Ovary (tissue), 10 donors: Measurements from ENCODE around the gene ZC3H7B. TPM values are rescaled to one million over a fixed set of nuclear protein-coding genes. Genes with fewer than 3 reads are reported as not detected.

Experiments used
- DNase-seq, 5 donors: peaks; one replicate each; pipeline ENCODE4 v3.0.0-alpha.2; 2019 to 2020
- H3K27ac ChIP-seq, 2 donors: fragments of 200-600 bp; one replicate each; pipeline versions ENCODE4 v1.5.1 to v1.8.0; 2019 to 2022
- H3K27me3 ChIP-seq: fragments of 200-600 bp; one replicate; pipeline ENCODE4 v1.8.0; 2022
- H3K36me3 ChIP-seq: fragments of 200-600 bp; sonication (generic); one replicate; pipeline ENCODE4 v1.5.1; 2019
- H3K4me1 ChIP-seq: one replicate; pipeline ENCODE4 v1.8.1; 2013; ENCODE audit warnings: mild to moderate bottlenecking, moderate library complexity; ENCODE audit not compliant: insufficient read depth
- H3K4me3 ChIP-seq: fragments of 200-600 bp; sonication (generic); one replicate; pipeline ENCODE4 v1.5.1; 2017
- H3K9me3 ChIP-seq, 2 donors: fragments of 200-600 bp in 1 of 2; sonication (generic) in 1 of 2; one replicate each; pipeline versions ENCODE4 v1.5.1 to v1.8.1; 2013 to 2019; ENCODE audit warnings: mild to moderate bottlenecking in 1 of 2, moderate library complexity in 1 of 2
- CTCF ChIP-seq, 3 donors: fragments of 450-650 bp in 2 of 3; fragments of 200-600 bp in 1 of 3; IDR thresholded peaks; one replicate each; pipeline versions ENCODE4 v1.5.1 to v1.8.0; 2016 to 2022; ENCODE audit warnings: antibody characterized with exemption in 3 of 3, mild to moderate bottlenecking in 1 of 3
- EP300 ChIP-seq: sonication (generic); formaldehyde crosslinking; IDR thresholded peaks from one replicate; pipeline ENCODE4 v1.6.1; 2017; ENCODE audit warnings: antibody characterized with exemption
- POLR2A ChIP-seq: fragments of 450-650 bp; IDR thresholded peaks from one replicate; pipeline ENCODE4 v1.6.1; 2017; ENCODE audit warnings: antibody characterized with exemption, mild to moderate bottlenecking, moderate library complexity
- WGBS, 3 donors: extraction: QIAGEN DNeasy Blood & Tissue Kit in 1 of 3; methylation state at CpG; one replicate each; pipeline versions ENCODE4 v1.1.5 to v1.1.7; 2013 to 2017; 5-methylcytosine and 5-hydroxymethylcytosine counted together
- intact Hi-C, 4 donors: fragments of 100-400 bp; cut with DNase I; formaldehyde crosslinking; loops; one replicate each; pipeline versions ENCODE4 v1.11.0 to v1.15.1; 2022 to 2023
- long read RNA-seq, 3 donors: library from polyadenylated mRNA in 2 of 3; unstranded in 2 of 3; transcript quantifications; one replicate each; pipeline ENCODE4 v2.0.0 and lab custom pipeline, GENCODE V29; 2021 to 2026
- polyA plus RNA-seq, 2 donors: library from polyadenylated mRNA; stranded (reverse); fragments of 200-250 nt in 1 of 2; fragments of 350-450 nt in 1 of 2; fragmentation: Illumina TruSeq in 1 of 2; extraction: RNeasy Lipid Tissue Mini Kit (QIAGEN cat#74804) in 1 of 2; gene quantifications; one replicate each; pipeline ENCODE4 v1.2.3, GENCODE V29; 2013 to 2014
- total RNA-seq, 7 donors: library from RNA; depleted of rRNA in 2 of 7; stranded (reverse); fragments of >200 nt in 2 of 7; fragmentation: NEBNext Ultra II Directional in 3 of 7; extraction: Animal tissue kit (Norgen Biotek cat#: 25700) in 3 of 7; gene quantifications; one replicate each; pipeline versions ENCODE4 v1.1.0 to v1.2.4, GENCODE V29; 2016 to 2023
- donor health status: DM: no; HTN: no; CAD: no; lungs with moderate emphysema.
- donor health status: DM: no; HTN: no; CAD: no.
- donor health status: Bipolar disorder and iron deficiency.
- donor health status: DM: yes; HTN: yes; CAD: no.
- donor health status: DM: no; HTN: no; CAD: no.
- donor health status: DM: yes; HTN: yes; CAD: no.

The ZC3H7B gene
- total RNA-seq, result 10 to 100 TPM; 27.3 to 96.5 (median 88.0) TPM
- polyA plus RNA-seq, result 10 to 100 TPM; 30.7 to 63.1 TPM
- long read RNA-seq, donor 1, full-length matches to known transcripts, result 7 of 37 reads
- long read RNA-seq, donor 1, partial matches to known transcripts, result 15 of 37 reads
- long read RNA-seq, donor 1, other reads (novel, unspliced or antisense), result 15 of 37 reads
- long read RNA-seq, donor 2, full-length matches to known transcripts, result 5 of 35 reads
- long read RNA-seq, donor 2, partial matches to known transcripts, result 30 of 35 reads
- long read RNA-seq, donor 2, other reads (novel, unspliced or antisense), result 0 of 35 reads
- long read RNA-seq, donor 3, partial matches to known transcripts, result 2 of 8 reads
- long read RNA-seq, donor 3, other reads (novel, unspliced or antisense), result 6 of 8 reads

GRCh38 chr22:41301085-41302020, at the start of gene ZC3H7B:
TSS of gene ZC3H7B (plus strand) at chr22:41301525. CDS start at chr22:41320661, 19,136 bp downstream.
- intact Hi-C loops, result loop anchor here in 1 of 4 donors (5.0 kb wide), 1 partner anchor 56 kb away; no protein-coding TSS in a partner anchor
- Histone ChIP-seq H3K36me3 (no peaks in the 10 kb centered on the region), H3K4me3 (peak within 1 kb of the TSS; percentile 86), H3K4me1 (peaks cover 6% of the 10 kb centered on the region), H3K27ac (peak within 1 kb of the TSS; percentile 85 to 97), H3K27me3 (no peaks in the 10 kb centered on the region), H3K9me3 (no peaks in the 10 kb centered on the region)
- TF ChIP-seq CTCF (IDR thresholded peaks at IDR 0.05), result peak; percentile 29 to 63 (median 46)
- TF ChIP-seq EP300, result no peak
- 0 to 1% (median 1%) methylated on average over 68 to 74 of the region's 74 CpGs for WGBS, 3 donors
- peak; percentile 77 to 86 (median 82) for DNase-seq

GRCh38 chr22:41252365-41252764, 49.0 kb upstream of the ZC3H7B start:
- no peak overlapping the region for H3K4me3 ChIP-seq
- H3K36me3 ChIP-seq, result no peaks in the 10 kb centered on the region
- H3K4me1 ChIP-seq, result no peaks in the 10 kb centered on the region
- TF ChIP-seq EP300, result no peak
- TF ChIP-seq POLR2A, result no peak
- TF ChIP-seq CTCF (IDR thresholded peaks at IDR 0.05), result no peak
- H3K27ac ChIP-seq, result no peak overlapping the region
- no peak for DNase-seq
- intact Hi-C loops, result no loop called here
- no peaks in the 10 kb centered on the region for H3K9me3 ChIP-seq
- WGBS, 3 donors, result 86 to 92% (median 88%) methylated on average over 8 of the region's 8 CpGs
- H3K27me3 ChIP-seq, result no peaks in the 10 kb centered on the region

- Histone ChIP-seq H3K4me3 (no peak overlapping the region), H3K4me1 (no peaks in the 10 kb centered on the region), H3K9me3 (no peaks in the 10 kb centered on the region), H3K36me3 (no peaks in the 10 kb centered on the region), H3K27me3 (no peaks in the 10 kb centered on the region), H3K27ac (no peak overlapping the region)
- no peak for DNase-seq
- intact Hi-C loops, result no loop called here
- 90 to 92% (median 91%) methylated on average over 7 of the region's 7 CpGs for WGBS, 3 donors
- TF ChIP-seq POLR2A (no peak), EP300 (no peak), CTCF (IDR thresholded peaks at IDR 0.05) (no peak)
Measured at GRCh38 chr22:41254230-41254629, 47.1 kb upstream of the ZC3H7B start.
